HepG2 (cell line): ENCODE measurements around the gene TTYH2. TPM values are rescaled to one million over a fixed set of nuclear protein-coding genes. Genes with fewer than 3 reads are reported as not detected.

Source experiments
- ATAC-seq: fragments of 200-7000 bp; cut with Tn5 transposase; 3 replicates; pipeline ENCODE4 v1.9.1; 2020; ENCODE audit warnings: mild to moderate bottlenecking, moderate library complexity
- BruUV-seq: library from RNA; stranded (reverse); fragments of 400-500 nt; replicated peaks from 2 replicates; lab custom pipeline; 2021; lab: Mats Ljungman, UMichigan
- CTCF ChIA-PET: fragments of 300-600 bp; formaldehyde crosslinking; extraction: SDS; loops from one replicate; lab custom pipeline; 2021; ENCODE audit warnings: low total read pairs, inconsistent platforms, low intra/inter-chr PET ratio; lab: Yijun Ruan, JAX
- POLR2A ChIA-PET: fragments of 350-600 bp; sonication (Branson Sonifier 250); formaldehyde crosslinking; loops from one replicate; lab custom pipeline; 2020; ENCODE audit warnings: antibody characterized with exemption, inconsistent platforms; lab: Yijun Ruan, JAX
- DNase-seq: peaks from one replicate; pipeline ENCODE4 v3.0.0-alpha.2; 2015; ENCODE audit warnings: low spot score
- FAIRE-seq: peaks from 3 replicates; lab custom pipeline; 2011; peaks lifted over from hg19 to GRCh38; lab: Jason Lieb, UNC
- H2AFZ ChIP-seq: one replicate; pipeline ENCODE4 v1.6.1; 2011; ENCODE audit warnings: low read length, inconsistent platforms
- H3K27ac ChIP-seq: fragments of 300-600 bp; 3 replicates; pipeline ENCODE4 v1.8.0; 2011; ENCODE audit warnings: mixed run types, mild to moderate bottlenecking, mixed read lengths, low read length, inconsistent platforms; ENCODE audit not compliant: insufficient read depth; ENCODE audit errors: extremely low read length
- H3K27me3 ChIP-seq, 2 experiments: fragments of 200-600 bp in 1 of 2; 2 replicates in 1 of 2; 3 replicates in 1 of 2; pipeline versions ENCODE4 v1.6.0 to v1.8.0; 2011; ENCODE audit warnings: low read length in 2 of 2, mild to moderate bottlenecking in 2 of 2, moderate library complexity in 2 of 2, inconsistent platforms in 1 of 2; ENCODE audit not compliant: insufficient read depth in 2 of 2, control insufficient read depth in 1 of 2
- H3K36me3 ChIP-seq, 2 experiments: fragments of 200-600 bp in 1 of 2; replicated peaks in 1 of 2; 2 replicates in 1 of 2; 3 replicates in 1 of 2; pipeline versions ENCODE4 v1.5.1 to v1.8.0; 2011; ENCODE audit warnings: low read length in 2 of 2, inconsistent platforms in 1 of 2; ENCODE audit not compliant: insufficient read depth in 2 of 2, control insufficient read depth in 1 of 2
- H3K4me1 ChIP-seq: 2 replicates; pipeline ENCODE4 v1.5.1; 2012; ENCODE audit warnings: low read length, inconsistent platforms; ENCODE audit not compliant: insufficient read depth
- H3K4me2 ChIP-seq: 2 replicates; pipeline ENCODE4 v1.6.0; 2011; ENCODE audit warnings: low read depth, low read length, inconsistent platforms
- H3K4me3 ChIP-seq, 3 experiments: fragments of 200-600 bp in 1 of 3; sonication (generic), shearing (Covaris generic) in 1 of 3; replicated peaks in 1 of 3; 2 replicates each; pipeline ENCODE4 v1.5.1; 2011 to 2016; ENCODE audit warnings: low read length in 3 of 3, inconsistent platforms in 2 of 3, low read depth in 2 of 3, mild to moderate bottlenecking in 2 of 3, control low read depth in 1 of 3, mixed read lengths in 1 of 3; ENCODE audit not compliant: insufficient read depth in 1 of 3
- H3K79me2 ChIP-seq: one replicate; pipeline ENCODE4 v1.6.1; 2011; ENCODE audit warnings: low read length, inconsistent platforms; ENCODE audit not compliant: insufficient read depth
- H3K9ac ChIP-seq: 2 replicates; pipeline ENCODE4 v1.6.0; 2011; ENCODE audit warnings: mild to moderate bottlenecking, low read depth, low read length, inconsistent platforms; ENCODE audit not compliant: insufficient read depth
- H3K9me3 ChIP-seq: 2 replicates; pipeline ENCODE4 v1.5.1; 2012; ENCODE audit warnings: mild to moderate bottlenecking, low read length
- H4K20me1 ChIP-seq: 2 replicates; pipeline ENCODE4 v1.6.0; 2011; ENCODE audit warnings: inconsistent platforms, mild to moderate bottlenecking, low read length, moderate library complexity; ENCODE audit not compliant: insufficient read depth
- BCL6 ChIP-seq: IDR thresholded peaks from 2 replicates; pipeline ENCODE4 v1.6.1; 2016; ENCODE audit warnings: missing genetic modification reagents, missing compliant biosample characterization
- DBP ChIP-seq: sonication (generic); formaldehyde crosslinking; IDR thresholded peaks from 2 replicates; pipeline ENCODE4 v1.4.0; 2020; ENCODE audit warnings: missing genetic modification reagents; ENCODE audit errors: not compliant biosample characterization
- ISX ChIP-seq: sonication (generic); formaldehyde crosslinking; conservative IDR thresholded peaks from 2 replicates; pipeline ENCODE4 v1.5.0; 2020; ENCODE audit warnings: missing genetic modification reagents
- MBD4 ChIP-seq: IDR thresholded peaks from 2 replicates; pipeline ENCODE4 v1.6.1; 2012; ENCODE audit warnings: low read length, inconsistent platforms, borderline replicate concordance
- NFIC ChIP-seq: IDR thresholded peaks from 2 replicates; pipeline ENCODE4 v1.6.1; 2012; ENCODE audit warnings: mild to moderate bottlenecking, low read length, inconsistent platforms
- NR0B2 ChIP-seq: sonication (generic); formaldehyde crosslinking; IDR thresholded peaks from 2 replicates; pipeline ENCODE4 v1.4.0; 2020; ENCODE audit warnings: mild to moderate bottlenecking, missing genetic modification reagents
- NR2F1 ChIP-seq, 2 experiments: fragments of 450-650 bp in 1 of 2; formaldehyde crosslinking in 1 of 2; IDR thresholded peaks; 2 replicates each; pipeline versions ENCODE4 v1.5.0 to v1.6.1; 2016 to 2020; ENCODE audit warnings: mild to moderate bottlenecking in 1 of 2, missing compliant biosample characterization in 1 of 2, missing genetic modification reagents in 1 of 2, moderate library complexity in 1 of 2
- REPIN1 ChIP-seq: sonication (generic); formaldehyde crosslinking; IDR thresholded peaks from 2 replicates; pipeline ENCODE4 v1.8.0; 2022; ENCODE audit warnings: missing genetic modification reagents, low read depth, mild to moderate bottlenecking, borderline replicate concordance
- SMAD3 ChIP-seq: sonication (generic); formaldehyde crosslinking; IDR thresholded peaks from 2 replicates; pipeline ENCODE4 v1.4.0; 2020; ENCODE audit warnings: missing genetic modification reagents
- THAP11 ChIP-seq: IDR thresholded peaks from 2 replicates; pipeline ENCODE4 v1.6.1; 2016; ENCODE audit warnings: missing biosample characterization, missing genetic modification reagents
- ZFP82 ChIP-seq: sonication (generic); formaldehyde crosslinking; IDR thresholded peaks from 2 replicates; pipeline ENCODE4 v1.5.1; 2020; ENCODE audit warnings: mild to moderate bottlenecking, missing genetic modification reagents, borderline replicate concordance
- ZNF557 ChIP-seq: sonication (generic); formaldehyde crosslinking; IDR thresholded peaks from 2 replicates; pipeline ENCODE4 v1.4.0; 2020; ENCODE audit warnings: missing genetic modification reagents
- ZNF749 ChIP-seq: sonication (generic); formaldehyde crosslinking; IDR thresholded peaks from 2 replicates; pipeline ENCODE4 v1.8.0; 2022; ENCODE audit warnings: mild to moderate bottlenecking, missing genetic modification reagents, moderate library complexity, borderline replicate concordance
- ZNF841 ChIP-seq: sonication (generic); formaldehyde crosslinking; IDR thresholded peaks from 2 replicates; pipeline ENCODE4 v1.8.1; 2023; ENCODE audit warnings: missing genetic modification reagents, borderline replicate concordance
- WGBS: methylation state at CpG from one replicate; pipeline ENCODE4 v1.1.6; 2017; ENCODE audit warnings: low lambda C conversion rate; 5-methylcytosine and 5-hydroxymethylcytosine counted together
- in situ Hi-C: cut with HindIII; loops from 2 replicates; pipeline ENCODE4 v1.10.0; 2017; ENCODE audit warnings: low pct_unique_long_range_greater_than_20kb; ENCODE audit not compliant: extremely low pct_ligation_motif_present
- intact Hi-C: fragments of 100-400 bp; cut with micrococcal nuclease; formaldehyde crosslinking; loops from one replicate; pipeline ENCODE4 v1.10.0; 2022; ENCODE audit not compliant: unreplicated experiment
- polyA plus RNA-seq, 8 experiments: library from polyadenylated mRNA; depleted of rRNA in 3 of 8; stranded (reverse) in 7 of 8; unstranded in 1 of 8; fragments of >200 nt; fragmentation: Illumina TruSeq in 4 of 8; extraction: Trizol in 4 of 8; gene quantifications; 2 replicates each; pipeline versions ENCODE4 v1.2.1 to v1.2.3, GENCODE V29; 2011 to 2016; ENCODE audit warnings: low read depth in 4 of 8, missing spikeins in 1 of 8, mixed read lengths in 1 of 8; ENCODE audit not compliant: insufficient read depth in 1 of 8
- total RNA-seq, 5 experiments: library from RNA; depleted of rRNA; stranded (reverse); fragments of >200 nt; fragmentation: Illumina TruSeq; extraction: Trizol; gene quantifications; 2 replicates each; pipeline ENCODE4 v1.2.3, GENCODE V29; 2016; ENCODE audit warnings: low read depth in 1 of 5
- TF ChIP-seq, protein P1 (sequence below): sonication (generic); formaldehyde crosslinking; IDR thresholded peaks from 2 replicates; pipeline ENCODE4 v1.4.0; 2020; ENCODE audit warnings: mild to moderate bottlenecking, missing genetic modification reagents

TTYH2 gene
- total and polyA plus RNA-seq, 2 of the 13 experiments (the other 11 are each of a cell fraction or from before 2014, with no cell fraction given) = 0.77 to 0.96 TPM

GRCh38 chr17:74181341-74181740 lies 32.0 kb upstream of the TTYH2 start:
- Histone ChIP-seq H3K27me3 (peaks cover 5 to 54% of the 10 kb centered on the region in 2 experiments; a peak in 3 of 5 replicates), H4K20me1 (no peaks in the 10 kb centered on the region), H3K4me3 (no peak overlapping the region), H3K9me3 (no peaks in the 10 kb centered on the region), H3K36me3 (no peaks in the 10 kb centered on the region), H3K9ac (no peak overlapping the region), H3K79me2 (no peaks in the 10 kb centered on the region), H3K27ac (no peak overlapping the region), H3K4me1 (no peaks in the 10 kb centered on the region)
- ChIA-PET POLR2A (no interaction called here), CTCF (no interaction called here)
- in situ Hi-C loops = loop anchor here (10.0 kb wide), 1 partner anchor 747 kb away; no protein-coding TSS in a partner anchor
- 1% methylated on average over 4 of the region's 4 CpGs for WGBS
- ATAC-seq (no peak), FAIRE-seq (no peak)
- intact Hi-C loops = no loop called here
- TF ChIP-seq MBD4 (no peak), THAP11 (CRISPR knock-in tag) (no peak), ZNF841 (CRISPR knock-in tag) (no peak), SMAD3 (CRISPR knock-in tag) (no peak), ZNF749 (no peak), ZNF557 (CRISPR knock-in tag) (no peak), NFIC (no peak), ZFP82 (CRISPR knock-in tag) (no peak), BCL6 (CRISPR knock-in tag) (no peak), NR2F1 (CRISPR knock-in tag; IDR thresholded peaks at IDR 0.05) (no peak), DBP (CRISPR knock-in tag) (no peak), NR0B2 (no peak), ISX (no peak), REPIN1 (no peak)
- TF ChIP-seq, protein P1, sequence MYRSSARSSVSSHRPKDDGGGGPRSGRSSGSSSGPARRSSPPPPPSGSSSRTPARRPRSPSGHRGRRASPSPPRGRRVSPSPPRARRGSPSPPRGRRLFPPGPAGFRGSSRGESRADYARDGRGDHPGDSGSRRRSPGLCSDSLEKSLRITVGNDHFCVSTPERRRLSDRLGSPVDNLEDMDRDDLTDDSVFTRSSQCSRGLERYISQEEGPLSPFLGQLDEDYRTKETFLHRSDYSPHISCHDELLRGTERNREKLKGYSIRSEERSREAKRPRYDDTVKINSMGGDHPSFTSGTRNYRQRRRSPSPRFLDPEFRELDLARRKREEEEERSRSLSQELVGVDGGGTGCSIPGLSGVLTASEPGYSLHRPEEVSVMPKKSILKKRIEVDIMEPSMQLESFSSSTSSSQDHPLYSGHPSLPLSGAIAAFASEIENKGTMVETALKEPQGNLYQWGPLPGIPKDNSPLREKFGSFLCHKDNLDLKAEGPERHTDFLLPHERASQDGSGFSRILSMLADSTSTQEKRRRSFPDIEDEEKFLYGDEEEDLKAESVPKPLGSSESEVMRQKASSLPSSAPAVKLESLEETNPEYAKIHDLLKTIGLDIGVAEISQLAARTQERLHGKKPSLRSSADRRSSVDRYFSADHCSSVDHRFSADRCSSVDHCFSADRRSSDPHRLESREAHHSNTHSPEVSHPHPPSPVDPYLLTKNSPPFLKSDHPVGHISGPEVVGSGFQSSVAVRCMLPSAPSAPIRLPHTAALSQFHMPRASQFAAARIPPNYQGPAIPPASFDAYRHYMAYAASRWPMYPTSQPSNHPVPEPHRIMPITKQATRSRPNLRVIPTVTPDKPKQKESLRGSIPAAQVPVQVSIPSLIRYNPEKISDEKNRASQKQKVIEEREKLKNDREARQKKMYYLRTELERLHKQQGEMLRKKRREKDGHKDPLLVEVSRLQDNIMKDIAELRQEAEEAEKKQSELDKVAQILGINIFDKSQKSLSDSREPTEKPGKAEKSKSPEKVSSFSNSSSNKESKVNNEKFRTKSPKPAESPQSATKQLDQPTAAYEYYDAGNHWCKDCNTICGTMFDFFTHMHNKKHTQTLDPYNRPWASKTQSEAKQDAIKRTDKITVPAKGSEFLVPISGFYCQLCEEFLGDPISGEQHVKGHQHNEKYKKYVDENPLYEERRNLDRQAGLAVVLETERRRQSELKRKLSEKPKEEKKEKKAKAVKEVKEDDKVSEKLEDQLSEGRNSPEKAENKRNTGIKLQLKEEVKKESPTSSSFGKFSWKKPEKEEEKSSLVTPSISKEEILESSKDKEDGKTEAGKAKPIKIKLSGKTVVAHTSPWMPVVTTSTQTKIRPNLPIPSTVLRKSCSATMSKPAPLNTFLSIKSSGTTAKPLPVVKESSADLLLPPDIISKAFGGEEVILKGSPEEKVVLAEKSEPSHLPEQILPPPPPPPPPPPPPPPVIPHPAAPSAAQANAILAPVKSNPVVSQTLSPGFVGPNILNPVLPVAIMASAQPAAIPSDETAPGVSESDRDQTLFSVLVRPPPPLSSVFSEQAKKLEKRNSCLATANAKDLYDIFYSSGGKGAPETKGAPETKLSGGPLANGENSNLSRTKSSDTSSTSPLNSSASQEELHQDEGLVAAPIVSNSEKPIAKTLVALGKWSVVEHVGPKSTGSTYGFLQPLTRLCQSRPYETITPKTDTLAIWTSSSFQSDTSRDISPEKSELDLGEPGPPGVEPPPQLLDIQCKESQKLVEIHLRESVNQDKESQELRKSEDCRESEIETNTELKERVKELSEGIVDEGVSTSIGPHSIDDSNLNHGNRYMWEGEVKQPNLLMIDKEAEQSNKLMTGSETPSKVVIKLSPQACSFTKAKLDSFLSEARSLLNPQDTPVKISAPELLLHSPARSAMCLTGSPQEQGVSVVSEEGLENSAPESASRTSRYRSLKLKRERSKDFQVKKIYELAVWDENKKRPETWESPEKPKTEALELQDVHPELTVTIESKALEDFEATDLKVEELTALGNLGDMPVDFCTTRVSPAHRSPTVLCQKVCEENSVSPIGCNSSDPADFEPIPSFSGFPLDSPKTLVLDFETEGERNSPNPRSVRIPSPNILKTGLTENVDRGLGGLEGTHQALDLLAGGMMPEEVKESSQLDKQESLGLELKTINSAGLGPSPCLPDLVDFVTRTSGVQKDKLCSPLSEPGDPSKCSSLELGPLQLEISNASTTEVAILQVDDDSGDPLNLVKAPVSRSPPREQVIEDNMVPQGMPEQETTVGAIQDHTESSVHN (CRISPR knock-in tag) = no peak
- TF ChIP-seq, all 625 proteins: peak for 0
- Histone ChIP-seq H2AFZ (no peak overlapping the region), H3K4me2 (no peak overlapping the region)
- no peak for DNase-seq
- BruUV-seq = no TSS peak
